ENCODE results near the gene CLDN22.

The CLDN22 gene

DNA sequence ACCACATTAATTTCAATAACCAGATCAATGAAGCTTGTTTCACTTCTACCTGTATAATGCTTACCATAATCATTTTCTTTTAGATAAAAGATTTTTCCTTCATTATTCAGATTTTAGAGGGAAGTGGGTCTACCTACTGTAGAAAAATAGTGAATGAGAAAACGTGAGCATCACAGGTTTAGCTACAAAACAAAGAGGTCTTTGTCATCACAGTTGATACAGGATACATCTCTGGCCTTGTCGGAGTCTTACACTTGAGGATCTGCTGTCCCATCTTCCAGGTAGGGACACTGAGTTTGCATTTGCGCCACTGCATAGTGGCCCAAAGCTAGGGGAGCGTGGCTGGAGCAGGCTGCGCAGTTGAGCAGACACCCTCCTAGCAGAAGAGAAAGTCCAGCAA is 1.4 kb upstream of the CLDN22 start:
- DNase-seq = no peak

DNA sequence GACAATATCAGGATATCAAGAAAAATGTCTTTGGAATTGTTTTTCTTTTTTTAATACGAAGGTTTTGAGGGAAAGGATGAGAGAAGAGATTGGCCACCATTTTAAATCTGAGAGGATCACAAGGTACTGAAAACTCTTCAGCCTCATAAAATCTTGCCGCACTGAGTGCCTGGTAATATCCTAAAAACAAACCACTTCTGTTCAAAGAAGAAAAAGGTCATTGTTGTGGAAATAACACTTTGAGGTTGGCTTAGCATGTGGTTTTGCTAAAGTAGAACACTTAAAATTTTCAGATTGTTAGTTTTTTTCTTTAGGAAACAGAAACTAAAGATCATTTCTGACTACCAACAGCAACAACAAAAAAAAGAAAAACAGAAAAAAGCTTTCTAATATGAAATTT is 1.0 kb upstream of the CLDN22 start:
- DNase-seq = no peak

GRCh38 chr4:183318656-183319055 is 1.4 kb downstream of the CLDN22 start:
- DNase-seq = no peak

DNA sequence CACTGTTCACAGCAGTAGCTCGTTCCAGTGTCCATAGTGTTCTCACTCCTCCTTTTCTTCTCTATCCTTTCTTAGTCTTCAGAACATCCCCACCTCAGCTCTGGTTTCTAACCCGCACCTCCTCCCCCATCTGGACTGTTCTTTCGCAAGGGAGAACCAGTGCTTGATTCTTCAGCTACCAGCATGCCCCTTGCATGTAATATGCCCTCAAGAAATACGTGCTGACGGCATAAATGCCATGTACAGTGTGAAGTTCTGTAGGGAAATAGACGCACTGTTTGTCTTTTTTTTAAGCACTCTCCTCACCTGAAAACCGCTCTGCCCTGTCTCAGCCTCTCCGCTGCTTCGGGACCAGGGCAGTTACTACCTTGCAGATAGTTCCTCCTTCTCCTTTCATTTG is 5.3 kb downstream of the CLDN22 start:
- no peak for DNase-seq

DNA sequence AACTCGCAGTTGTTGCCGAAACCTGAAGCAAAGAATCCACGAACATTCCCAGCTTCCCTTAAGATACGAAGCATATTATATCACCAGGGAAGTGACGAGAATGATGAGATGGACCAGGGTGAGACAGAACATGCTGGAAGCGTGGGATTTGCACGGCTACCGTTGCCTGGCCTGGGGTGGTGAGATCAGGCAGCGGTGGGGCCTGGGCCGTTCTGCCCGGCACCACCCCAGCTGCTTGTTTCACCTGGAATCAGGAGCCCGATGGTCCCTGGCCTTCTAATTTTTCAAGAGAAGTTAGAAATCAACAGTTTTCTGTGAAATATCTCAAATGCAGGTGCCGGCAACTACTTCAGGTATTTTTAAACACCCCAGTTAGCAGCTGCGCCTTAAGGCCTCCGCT is 5.7 kb downstream of the CLDN22 start:
- DNase-seq = no peak

DNA sequence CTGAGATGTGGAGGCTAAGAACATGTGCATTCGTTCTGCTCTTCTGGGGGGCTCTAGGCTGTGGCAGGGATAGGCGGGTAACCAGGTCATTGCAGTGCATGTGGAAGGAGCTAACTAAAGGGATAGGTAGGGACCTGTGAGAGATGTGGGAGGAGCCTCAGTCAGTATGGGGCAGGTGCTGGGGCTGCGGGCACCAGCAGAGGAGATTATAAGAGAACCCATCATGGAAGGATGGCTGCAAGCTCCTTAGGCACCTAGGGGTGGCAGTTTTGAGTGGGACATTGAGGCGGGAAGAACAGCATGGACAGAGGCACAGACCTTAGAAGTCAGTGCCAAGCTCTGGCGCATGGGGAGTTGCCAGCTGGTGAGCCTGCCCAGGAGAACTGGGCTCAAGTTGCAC is 7.2 kb downstream of the CLDN22 start:
- no peak for DNase-seq

GRCh38 chr4:183306811-183307210 is 13.3 kb downstream of the CLDN22 start:
- DNase-seq = no peak

- no peak for DNase-seq
Observed at GRCh38 chr4:183304538-183304937, 15.5 kb downstream of the CLDN22 start.

DNA sequence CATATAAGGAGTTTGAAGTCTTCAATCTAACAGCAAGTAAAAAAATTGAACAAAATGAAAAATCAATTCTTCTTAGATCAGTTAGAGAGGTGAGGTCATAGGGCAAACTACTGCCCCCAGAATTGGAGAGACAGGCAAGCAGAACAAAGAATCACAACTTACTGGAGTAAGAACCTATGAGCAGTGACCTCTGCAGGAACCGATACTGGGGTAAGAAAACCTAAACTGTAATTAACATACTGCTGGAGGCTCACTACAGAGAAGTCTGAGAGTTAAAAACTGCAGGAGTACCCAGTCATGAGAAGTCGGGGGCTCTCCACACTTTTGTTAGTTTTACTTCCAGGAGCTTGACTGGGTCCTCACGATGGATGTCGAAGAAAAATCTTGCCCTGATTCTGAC is 16.0 kb downstream of the CLDN22 start:
- no peak for DNase-seq

GRCh38 chr4:183303301-183303700 is 16.8 kb downstream of the CLDN22 start:
- DNase-seq = no peak

DNA sequence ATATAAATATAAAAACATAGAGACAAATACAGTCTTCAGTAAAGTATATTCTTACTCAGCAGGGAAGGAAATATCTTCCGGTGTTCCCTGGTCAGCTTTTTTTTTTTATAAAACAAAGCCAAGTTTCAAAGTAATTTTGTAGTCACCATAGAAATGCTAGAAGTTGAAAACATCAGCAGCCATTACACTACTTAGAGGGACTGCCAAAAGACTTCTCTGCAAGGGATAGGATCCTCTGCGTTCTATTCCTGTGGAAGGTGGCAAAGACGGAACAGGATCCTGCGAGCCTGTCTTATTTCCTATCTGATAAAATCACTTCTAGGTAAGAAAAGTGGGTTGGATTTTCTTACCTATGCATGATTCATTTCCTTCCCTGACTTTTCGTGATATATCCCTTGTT is 19.4 kb downstream of the CLDN22 start:
- DNase-seq = no peak

DNA sequence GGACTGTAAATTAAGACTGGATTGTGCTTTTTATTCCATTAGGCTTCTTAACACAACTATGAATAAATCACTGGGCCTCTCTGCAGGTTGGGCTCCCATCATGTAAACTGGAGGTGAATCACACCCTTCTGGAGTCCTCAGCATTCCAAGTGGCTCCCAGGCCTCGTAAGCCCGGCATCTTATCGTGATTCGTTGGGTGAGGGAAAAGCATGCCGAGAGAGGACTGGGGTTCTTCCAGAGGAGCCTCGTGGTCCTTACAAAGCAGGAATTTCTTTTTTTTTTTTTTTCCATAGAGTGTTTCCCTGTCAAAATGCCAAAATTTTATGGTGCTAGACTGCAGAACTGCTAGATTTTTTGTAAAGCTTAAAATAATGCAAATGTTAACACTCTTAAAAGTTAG is 20.0 kb downstream of the CLDN22 start:
- DNase-seq = no peak

DNA sequence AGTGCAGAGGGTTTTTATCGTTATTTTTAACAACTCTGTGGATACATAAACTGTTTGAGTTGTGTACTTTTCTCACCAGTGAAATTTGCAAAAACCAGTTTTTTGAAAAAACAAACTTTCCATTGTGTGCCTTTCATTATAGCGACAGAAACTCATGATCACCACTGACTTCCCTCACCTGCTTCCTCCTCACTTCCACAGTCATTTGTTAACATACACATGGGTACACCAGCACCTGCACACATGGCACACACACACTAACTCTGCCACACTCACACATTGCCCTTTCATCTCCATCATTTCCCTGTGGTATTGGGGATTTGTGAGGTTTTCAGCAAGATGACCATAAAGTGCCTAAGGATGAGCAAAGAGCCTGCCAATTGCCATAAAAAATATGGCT is 20.6 kb downstream of the CLDN22 start:
- DNase-seq = no peak

DNA sequence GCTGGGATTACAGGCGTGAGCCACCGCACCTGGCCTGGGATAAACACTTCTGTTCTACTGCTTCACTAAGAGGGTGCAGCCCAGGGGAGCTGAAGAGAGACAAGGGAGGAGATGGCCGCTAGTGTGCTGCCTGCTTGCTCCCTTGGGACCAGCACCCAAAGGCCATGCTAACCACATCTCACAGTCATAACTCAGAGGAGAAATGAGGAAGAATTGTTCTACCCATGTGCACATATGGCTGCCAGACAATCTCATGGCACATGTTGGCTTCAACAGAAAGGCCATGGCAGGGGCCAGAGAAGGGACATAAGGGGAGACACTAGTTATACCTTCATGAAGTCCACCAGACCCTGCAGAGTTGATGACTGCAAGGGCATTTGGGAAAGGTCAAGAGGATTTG is 22.4 kb downstream of the CLDN22 start:
- DNase-seq = no peak

- DNase-seq = no peak
Observed at GRCh38 chr4:183295711-183296110, 24.4 kb downstream of the CLDN22 start.

- DNase-seq = no peak
Observed at GRCh38 chr4:183291070-183291469, 29.0 kb downstream of the CLDN22 start.

DNA sequence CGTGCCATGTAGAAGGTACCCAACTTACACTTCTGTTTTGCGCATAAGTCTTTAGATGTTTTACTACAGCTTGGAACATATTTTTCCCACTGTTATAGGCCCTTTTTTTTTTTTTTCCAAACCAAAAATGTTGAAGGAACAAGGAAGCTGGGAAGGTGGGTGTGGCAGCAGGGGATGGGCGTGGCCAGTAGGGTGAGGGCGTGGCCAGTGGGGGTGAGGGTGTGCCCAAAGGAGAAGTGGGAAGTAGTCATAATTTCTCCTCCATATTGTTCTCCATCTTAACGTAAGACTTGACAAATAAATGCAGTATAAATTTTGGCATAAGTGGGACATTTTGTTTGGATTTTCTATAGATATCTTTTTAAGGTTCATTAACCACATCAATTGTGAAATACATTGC is 30.4 kb downstream of the CLDN22 start:
- DNase-seq = no peak

DNA sequence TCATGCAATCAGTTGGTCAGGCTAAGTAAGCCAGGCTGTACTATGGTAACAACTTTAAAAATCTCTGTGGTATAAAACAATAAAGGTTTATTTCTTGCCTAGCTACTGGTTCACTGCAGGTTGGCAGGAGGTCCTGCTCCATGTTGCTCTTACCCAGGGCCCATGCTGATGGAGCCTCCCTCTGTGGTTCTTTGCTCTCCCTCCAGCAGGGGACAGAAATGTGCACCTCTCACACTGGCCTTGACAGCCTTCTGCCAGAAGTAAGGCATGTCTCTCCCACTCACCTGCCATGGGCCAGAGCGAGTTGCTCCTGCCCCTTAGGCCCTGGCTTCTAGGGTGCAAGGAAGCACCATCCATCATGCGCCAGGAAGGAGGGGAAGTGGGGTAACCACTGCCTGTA is 31.1 kb downstream of the CLDN22 start:
- no peak for DNase-seq

DNA sequence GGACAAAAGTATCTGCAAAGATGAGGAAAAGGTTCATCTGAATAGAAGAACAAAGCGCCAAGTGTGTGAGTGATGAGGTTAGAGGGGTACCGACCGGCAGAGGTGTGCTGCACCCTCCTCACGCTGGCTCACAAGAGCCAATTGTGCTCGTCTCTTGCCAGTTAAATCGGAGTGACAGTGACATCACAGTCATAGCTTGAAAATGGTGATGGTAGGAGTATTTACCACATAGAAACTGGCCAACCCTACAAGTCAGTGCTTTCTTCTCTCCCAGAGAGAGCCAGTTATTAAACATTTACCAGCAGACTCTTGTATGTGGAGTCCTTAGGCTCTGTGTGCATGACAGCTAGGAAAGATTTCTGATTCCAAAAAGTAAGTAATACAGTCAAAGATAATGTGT is 32.4 kb downstream of the CLDN22 start:
- no peak for DNase-seq

DNA sequence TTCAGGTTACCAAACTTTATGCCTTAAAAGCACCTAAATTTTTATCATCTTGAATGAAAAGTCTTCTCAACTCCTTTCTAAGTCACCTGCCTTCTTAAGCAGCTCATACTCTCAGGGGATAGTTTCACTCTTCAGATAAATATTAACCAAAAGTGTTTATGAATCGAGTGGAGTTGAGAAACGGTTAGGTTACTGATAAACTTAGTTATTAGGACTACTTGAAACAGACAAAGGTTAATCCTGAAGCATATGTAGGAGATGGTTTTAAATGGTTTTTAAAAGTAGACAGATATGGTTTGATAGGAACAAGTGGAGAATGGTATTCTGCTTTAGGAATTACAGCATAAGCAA is 32.8 kb downstream of the CLDN22 start:
- DNase-seq = no peak

GRCh38 chr4:183286590-183287308 is 33.3 kb downstream of the CLDN22 start:
- no peak for DNase-seq

DNA sequence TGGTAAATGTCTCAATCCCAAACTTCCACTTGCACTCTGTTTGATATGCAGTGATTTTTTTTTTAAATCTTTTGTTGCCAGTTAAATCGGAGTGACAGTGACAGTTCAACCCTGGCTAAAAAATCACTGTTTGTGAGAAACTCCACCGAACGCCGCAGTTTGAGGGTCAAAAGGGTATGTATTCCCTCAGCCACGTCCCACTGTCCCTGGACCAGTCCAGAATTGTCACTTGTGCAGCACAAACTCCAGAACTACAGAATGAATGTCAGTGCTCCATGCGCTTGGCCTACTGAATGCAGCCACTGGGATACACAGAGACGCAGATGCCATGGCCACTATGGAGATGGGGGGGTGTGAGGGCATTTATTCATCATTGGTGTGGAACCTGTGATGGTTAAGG is 34.2 kb downstream of the CLDN22 start:
- no peak for DNase-seq

DNA sequence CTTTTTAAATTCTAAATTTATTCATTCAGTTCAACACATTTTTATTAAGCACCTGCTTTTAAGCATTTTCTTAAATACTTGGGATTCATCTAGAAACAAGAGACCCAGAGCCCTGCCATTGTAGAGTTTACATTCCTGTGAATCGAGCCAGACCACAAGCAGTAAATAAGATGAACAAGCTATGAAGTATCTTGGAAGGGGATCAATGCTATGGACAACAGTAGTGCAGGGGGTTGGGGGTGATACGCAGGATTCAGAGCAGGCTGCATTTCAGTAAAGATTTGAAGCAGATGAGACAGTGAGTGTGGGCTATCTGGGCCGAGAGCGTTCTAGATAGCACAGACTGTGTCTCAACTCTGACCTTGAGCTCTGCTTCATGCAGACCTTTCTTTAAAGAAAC is 35.1 kb downstream of the CLDN22 start:
- no peak for DNase-seq

GRCh38 chr4:183284258-183284785 is 35.8 kb downstream of the CLDN22 start:
- no peak for DNase-seq

- DNase-seq = no peak
Observed at GRCh38 chr4:183276106-183276505, 44.0 kb downstream of the CLDN22 start.

All from C1 segment of cervical spinal cord (tissue), 14 donors.